Superior temporal gyrus (tissue), 1 donor: ENCODE data around the gene ATL3.
A peak's percentile ranks its signal among the peaks of the same experiment; 100 is the strongest.
"Not testable (repeated sequence)": the region's sequence is repeated elsewhere in the genome, so short reads cannot be mapped to it uniquely, and the experiment has no call there.

ENCODE experiments used
- DNase-seq: peaks from one replicate; pipeline ENCODE4 v3.0.0-alpha.2; 2016; ENCODE audit errors: extremely low spot score

Gene ATL3

GRCh38 chr11:63671322-63672155 lies at the start of gene ATL3:
TSS of gene ATL3 (minus strand) at chr11:63671376. CDS start at chr11:63671335, 41 bp downstream.
- peak; percentile 97 for DNase-seq

GRCh38 chr11:63720611-63721010 lies 49.4 kb upstream of the ATL3 start:
- DNase-seq = no peak

GRCh38 chr11:63719987-63720386 lies 48.8 kb upstream of the ATL3 start:
- peak; percentile 65 for DNase-seq

GRCh38 chr11:63719001-63719400 lies 47.8 kb upstream of the ATL3 start:
- no peak for DNase-seq

GRCh38 chr11:63716046-63716445 lies 44.9 kb upstream of the ATL3 start:
- DNase-seq = no peak

GRCh38 chr11:63713766-63714165 lies 42.6 kb upstream of the ATL3 start:
- no peak for DNase-seq

- no peak for DNase-seq
Observed at GRCh38 chr11:63711838-63712237, 40.7 kb upstream of the ATL3 start.

GRCh38 chr11:63710476-63711217 lies 39.5 kb upstream of the ATL3 start:
- DNase-seq = no peak

- no peak for DNase-seq
Observed at GRCh38 chr11:63709336-63709884, 38.2 kb upstream of the ATL3 start.

- DNase-seq = no peak
Observed at GRCh38 chr11:63708764-63709163, 37.6 kb upstream of the ATL3 start.

GRCh38 chr11:63705526-63705925 lies 34.4 kb upstream of the ATL3 start:
- peak; percentile 70 for DNase-seq

- DNase-seq = no peak
Observed at GRCh38 chr11:63699896-63700295, 28.7 kb upstream of the ATL3 start.

- DNase-seq = peak; percentile 44
Observed at GRCh38 chr11:63698976-63699733, 28.0 kb upstream of the ATL3 start.

- DNase-seq = peak; percentile 6
Observed at GRCh38 chr11:63694596-63694995, 23.4 kb upstream of the ATL3 start.

- DNase-seq = peak; percentile 10
Observed at GRCh38 chr11:63687845-63688244, 16.7 kb upstream of the ATL3 start.

- peak; percentile 6 for DNase-seq
Observed at GRCh38 chr11:63686926-63687325, 15.8 kb upstream of the ATL3 start.

- not testable (repeated sequence) for DNase-seq
Observed at GRCh38 chr11:63685158-63685721, 14.1 kb upstream of the ATL3 start.

- peak; percentile 66 for DNase-seq
Observed at GRCh38 chr11:63683133-63683991, 12.2 kb upstream of the ATL3 start.

- DNase-seq = peak; percentile 79
Observed at GRCh38 chr11:63682066-63683021, 11.2 kb upstream of the ATL3 start.
